ENCODE results near the gene TENM4. TPM values are rescaled to one million over a fixed set of nuclear protein-coding genes. Genes with fewer than 3 reads are reported as not detected.
A peak's percentile ranks its signal among the peaks of the same experiment; 100 is the strongest.

Gene TENM4
- total RNA-seq, 2 donors from 2014 or later: 68.2 to 130 TPM

DNA sequence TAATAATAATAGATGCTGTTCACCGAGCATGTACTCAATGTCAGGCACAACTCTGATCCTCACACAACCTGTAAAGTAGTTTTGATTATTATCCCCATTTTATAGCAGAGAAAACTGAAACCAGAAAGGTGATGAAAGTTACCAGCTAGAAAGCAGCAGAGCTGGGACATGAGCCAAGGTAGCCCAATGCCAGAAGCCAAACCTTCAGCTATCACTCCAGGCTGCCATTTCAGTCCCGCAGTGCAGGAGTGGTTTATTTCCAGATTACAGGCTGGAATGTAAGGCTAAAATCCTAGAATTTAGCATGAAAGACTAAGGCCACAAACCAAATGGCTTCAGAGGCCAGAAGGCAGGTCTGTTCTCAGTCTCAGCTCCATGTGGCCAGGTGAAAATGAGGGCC lies 108.8 kb downstream of the TENM4 start:
- H3K27ac ChIP-seq (ENCODE audit: low read depth, low read length): no peak overlapping the region
- no peaks in the 10 kb centered on the region for H3K27me3 Mint-ChIP-seq (ENCODE audit: insufficient read depth)
- H3K9me3 Mint-ChIP-seq: no peaks in the 10 kb centered on the region
- TF ChIP-seq, protein P1, sequence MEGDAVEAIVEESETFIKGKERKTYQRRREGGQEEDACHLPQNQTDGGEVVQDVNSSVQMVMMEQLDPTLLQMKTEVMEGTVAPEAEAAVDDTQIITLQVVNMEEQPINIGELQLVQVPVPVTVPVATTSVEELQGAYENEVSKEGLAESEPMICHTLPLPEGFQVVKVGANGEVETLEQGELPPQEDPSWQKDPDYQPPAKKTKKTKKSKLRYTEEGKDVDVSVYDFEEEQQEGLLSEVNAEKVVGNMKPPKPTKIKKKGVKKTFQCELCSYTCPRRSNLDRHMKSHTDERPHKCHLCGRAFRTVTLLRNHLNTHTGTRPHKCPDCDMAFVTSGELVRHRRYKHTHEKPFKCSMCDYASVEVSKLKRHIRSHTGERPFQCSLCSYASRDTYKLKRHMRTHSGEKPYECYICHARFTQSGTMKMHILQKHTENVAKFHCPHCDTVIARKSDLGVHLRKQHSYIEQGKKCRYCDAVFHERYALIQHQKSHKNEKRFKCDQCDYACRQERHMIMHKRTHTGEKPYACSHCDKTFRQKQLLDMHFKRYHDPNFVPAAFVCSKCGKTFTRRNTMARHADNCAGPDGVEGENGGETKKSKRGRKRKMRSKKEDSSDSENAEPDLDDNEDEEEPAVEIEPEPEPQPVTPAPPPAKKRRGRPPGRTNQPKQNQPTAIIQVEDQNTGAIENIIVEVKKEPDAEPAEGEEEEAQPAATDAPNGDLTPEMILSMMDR (conservative IDR thresholded peaks at IDR 0.05): no peak
- no peaks in the 10 kb centered on the region for H3K4me1 ChIP-seq (ENCODE audit: control insufficient read depth, insufficient read depth, low read length)
- H3K4me3 Mint-ChIP-seq: no peak overlapping the region
- peaks cover 46% of the 10 kb centered on the region for H3K4me1 Mint-ChIP-seq
- no peaks in the 10 kb centered on the region for H3K9me3 ChIP-seq (ENCODE audit: control insufficient read depth, low read length)
- H3K27me3 ChIP-seq (ENCODE audit: control insufficient read depth, insufficient read depth, low read length, poor library complexity, severe bottlenecking): no peaks in the 10 kb centered on the region
- no peak overlapping the region for H3K4me3 ChIP-seq (ENCODE audit: low read length)
- no peak overlapping the region for H3K9ac ChIP-seq (ENCODE audit: extremely low read depth, low read length, poor library complexity, severe bottlenecking)
- DNase-seq: no peak
- H3K36me3 ChIP-seq (ENCODE audit: control insufficient read depth, insufficient read depth, low read length): no peaks in the 10 kb centered on the region
- no peak overlapping the region for H3K27ac Mint-ChIP-seq
- H3K36me3 Mint-ChIP-seq (ENCODE audit: low read depth): peaks cover 4% of the 10 kb centered on the region
- 83 to 100% methylated on average over 1 to 2 of the region's 2 CpGs for WGBS, 2 experiments (ENCODE audit: insufficient coverage in 1 of 2, insufficient read length in 1 of 2)

GRCh38 chr11:79331203-79331901 lies 109.5 kb downstream of the TENM4 start:
- Mint-ChIP-seq H3K9me3 (no peaks in the 10 kb centered on the region), H3K27me3 (ENCODE audit: insufficient read depth) (no peaks in the 10 kb centered on the region), H3K27ac (no peak overlapping the region), H3K36me3 (ENCODE audit: low read depth) (peaks cover 4% of the 10 kb centered on the region), H3K4me1 (peaks cover 45% of the 10 kb centered on the region), H3K4me3 (no peak overlapping the region)
- Histone ChIP-seq H3K27me3 (ENCODE audit: control insufficient read depth, insufficient read depth, low read length, poor library complexity, severe bottlenecking) (no peaks in the 10 kb centered on the region), H3K9ac (ENCODE audit: extremely low read depth, low read length, poor library complexity, severe bottlenecking) (no peak overlapping the region), H3K27ac (ENCODE audit: low read depth, low read length) (no peak overlapping the region), H3K4me3 (ENCODE audit: low read length) (no peak overlapping the region), H3K4me1 (ENCODE audit: control insufficient read depth, insufficient read depth, low read length) (no peaks in the 10 kb centered on the region), H3K9me3 (ENCODE audit: control insufficient read depth, low read length) (no peaks in the 10 kb centered on the region), H3K36me3 (ENCODE audit: control insufficient read depth, insufficient read depth, low read length) (no peaks in the 10 kb centered on the region)
- DNase-seq: peak; percentile 55
- TF ChIP-seq, protein P1 (conservative IDR thresholded peaks at IDR 0.05): peak; percentile 34
- 78 to 84% methylated on average over 3 to 5 of the region's 5 CpGs for WGBS, 2 experiments (ENCODE audit: insufficient coverage in 1 of 2, insufficient read length in 1 of 2)

DNA sequence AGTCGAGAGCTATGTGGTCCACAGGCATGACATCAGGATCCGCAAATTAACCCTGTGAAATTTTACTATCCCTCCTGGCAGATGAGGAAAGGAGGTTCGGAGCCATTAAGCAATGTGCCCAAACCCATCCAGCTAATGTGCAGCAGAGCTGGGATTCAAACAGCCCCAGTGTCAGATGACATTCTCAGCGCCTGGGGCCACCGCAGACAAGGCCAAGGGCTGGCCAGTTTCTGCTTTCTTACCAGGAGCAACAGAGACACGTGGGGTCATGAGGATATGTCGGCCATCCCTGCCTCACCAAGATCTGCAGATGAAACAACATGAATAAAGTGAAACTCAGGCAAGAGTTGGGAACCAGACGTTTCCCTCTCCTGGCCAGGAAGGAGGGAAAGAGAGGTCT lies 110.2 kb downstream of the TENM4 start:
- no peaks in the 10 kb centered on the region for H3K27me3 Mint-ChIP-seq (ENCODE audit: insufficient read depth)
- DNase-seq: no peak
- H3K9me3 ChIP-seq (ENCODE audit: control insufficient read depth, low read length): no peaks in the 10 kb centered on the region
- no peak overlapping the region for H3K9ac ChIP-seq (ENCODE audit: extremely low read depth, low read length, poor library complexity, severe bottlenecking)
- no peak overlapping the region for H3K27ac Mint-ChIP-seq
- TF ChIP-seq, protein P1 (conservative IDR thresholded peaks at IDR 0.05): no peak
- H3K36me3 ChIP-seq (ENCODE audit: control insufficient read depth, insufficient read depth, low read length): no peaks in the 10 kb centered on the region
- WGBS, 2 experiments (ENCODE audit: insufficient coverage in 1 of 2, insufficient read length in 1 of 2): 90 to 92% methylated on average over 6 to 8 of the region's 8 CpGs
- H3K4me3 Mint-ChIP-seq: no peak overlapping the region
- no peak overlapping the region for H3K4me3 ChIP-seq (ENCODE audit: low read length)
- peaks cover 45% of the 10 kb centered on the region for H3K4me1 Mint-ChIP-seq
- H3K27ac ChIP-seq (ENCODE audit: low read depth, low read length): no peak overlapping the region
- no peaks in the 10 kb centered on the region for H3K27me3 ChIP-seq (ENCODE audit: control insufficient read depth, insufficient read depth, low read length, poor library complexity, severe bottlenecking)
- no peaks in the 10 kb centered on the region for H3K4me1 ChIP-seq (ENCODE audit: control insufficient read depth, insufficient read depth, low read length)
- peaks cover 4% of the 10 kb centered on the region for H3K36me3 Mint-ChIP-seq (ENCODE audit: low read depth)
- H3K9me3 Mint-ChIP-seq: no peaks in the 10 kb centered on the region

Data from endodermal cell (in vitro differentiated cells).